ENCODE results near the gene PIP5K1B.

- TF ChIP-seq CTCF (IDR thresholded peaks at IDR 0.05) (no peak), EZH2 (IDR thresholded peaks at IDR 0.05; ENCODE audit: borderline replicate concordance, insufficient read depth, low read depth, low read length, poor library complexity, severe bottlenecking) (no peak)
These were observed 167.0 kb downstream of the PIP5K1B start for GRCh38 chr9:68872026-68872501.

Data from B cell (primary cell).